WTC11 (cell line): ENCODE results near the gene CADM3. TPM values are rescaled to one million over a fixed set of nuclear protein-coding genes. Genes with fewer than 3 reads are reported as not detected.

Experiments
- ATAC-seq: fragments of 200-7000 bp; cut with Tn5 transposase; 2 replicates; pipeline ENCODE4 v1.10.0; 2021; ENCODE audit warnings: mild to moderate bottlenecking, moderate library complexity
- CTCF ChIA-PET: fragments of 300-600 bp; sonication (Branson Sonifier 250); formaldehyde crosslinking; loops from one replicate; lab custom pipeline; 2021; ENCODE audit warnings: antibody characterized with exemption; lab: Charles Lee
- POLR2A ChIA-PET: fragments of 350-600 bp; sonication (Branson Sonifier 250); formaldehyde crosslinking; loops from one replicate; lab custom pipeline; 2021; ENCODE audit warnings: antibody characterized with exemption; lab: Charles Lee
- DNase-seq: peaks from one replicate; pipeline ENCODE4 v3.0.0; 2021; ENCODE audit warnings: low spot score
- H3K27ac Mint-ChIP-seq: 2 replicates; pipeline ENCODE4 v1.8.0; 2021; ENCODE audit warnings: mixed read lengths
- H3K27me3 Mint-ChIP-seq: 2 replicates; pipeline ENCODE4 v1.8.0; 2021; ENCODE audit warnings: low read depth, mild to moderate bottlenecking, moderate library complexity, mixed read lengths
- H3K36me3 Mint-ChIP-seq: 2 replicates; pipeline ENCODE4 v1.8.0; 2021; ENCODE audit warnings: mixed read lengths
- H3K4me1 Mint-ChIP-seq: 2 replicates; pipeline ENCODE4 v1.8.0; 2022; ENCODE audit warnings: mixed read lengths
- H3K4me3 Mint-ChIP-seq: 2 replicates; pipeline ENCODE4 v1.8.0; 2021; ENCODE audit warnings: mild to moderate bottlenecking, moderate library complexity, mixed read lengths
- H3K9me3 Mint-ChIP-seq: 2 replicates; pipeline ENCODE4 v1.8.0; 2021; ENCODE audit warnings: mixed read lengths
- AR ChIP-seq: fragments of 250-450 bp; sonication (Bioruptor Pico); IDR thresholded peaks from 2 replicates; pipeline ENCODE4 v1.9.0; 2021; ENCODE audit warnings: mild to moderate bottlenecking
- ATF3 ChIP-seq: sonication (generic); formaldehyde crosslinking; conservative IDR thresholded peaks from 2 replicates; pipeline ENCODE4 v1.8.1; 2022; ENCODE audit warnings: mild to moderate bottlenecking, missing genetic modification reagents
- CREM ChIP-seq: sonication (generic); formaldehyde crosslinking; IDR thresholded peaks from 2 replicates; pipeline ENCODE4 v1.8.1; 2022; ENCODE audit warnings: mild to moderate bottlenecking, missing genetic modification reagents, moderate library complexity
- ELF4 ChIP-seq: sonication (generic); formaldehyde crosslinking; IDR thresholded peaks from 2 replicates; pipeline ENCODE4 v1.8.1; 2022; ENCODE audit warnings: low read depth, mild to moderate bottlenecking, moderate library complexity, missing genetic modification reagents
- ESRRA ChIP-seq: sonication (generic); formaldehyde crosslinking; IDR thresholded peaks from 2 replicates; pipeline ENCODE4 v1.8.1; 2022; ENCODE audit warnings: mild to moderate bottlenecking, missing genetic modification reagents, borderline replicate concordance
- FOXP1 ChIP-seq: sonication (generic); formaldehyde crosslinking; IDR thresholded peaks from 2 replicates; pipeline ENCODE4 v1.8.0; 2022; ENCODE audit warnings: missing genetic modification reagents, mild to moderate bottlenecking, moderate library complexity, borderline replicate concordance
- GRHL2 ChIP-seq: fragments of 250-450 bp; sonication (Bioruptor Pico); IDR thresholded peaks from 2 replicates; pipeline ENCODE4 v1.8.0; 2022; ENCODE audit warnings: mild to moderate bottlenecking, moderate library complexity; ENCODE audit not compliant: insufficient replicate concordance, severe bottlenecking
- OVOL2 ChIP-seq: fragments of 250-450 bp; sonication (Bioruptor Pico); IDR thresholded peaks from 2 replicates; pipeline ENCODE4 v1.9.0; 2021; ENCODE audit warnings: mild to moderate bottlenecking, borderline replicate concordance
- SOX15 ChIP-seq: fragments of 250-450 bp; sonication (Bioruptor Pico); IDR thresholded peaks from 2 replicates; pipeline ENCODE4 v1.9.0; 2021; ENCODE audit warnings: mild to moderate bottlenecking
- ZBTB21 ChIP-seq: sonication (generic); formaldehyde crosslinking; IDR thresholded peaks from 2 replicates; pipeline ENCODE4 v1.8.1; 2023; ENCODE audit warnings: mild to moderate bottlenecking, missing genetic modification reagents, borderline replicate concordance
- ZNF121 ChIP-seq: sonication (generic); formaldehyde crosslinking; IDR thresholded peaks from 2 replicates; pipeline ENCODE4 v1.8.0; 2023; ENCODE audit warnings: missing genetic modification reagents
- ZNF219 ChIP-seq: sonication (generic); formaldehyde crosslinking; IDR thresholded peaks from 2 replicates; pipeline ENCODE4 v1.8.0; 2023; ENCODE audit warnings: missing genetic modification reagents, mild to moderate bottlenecking, borderline replicate concordance
- ZNF263 ChIP-seq: sonication (generic); formaldehyde crosslinking; IDR thresholded peaks from 2 replicates; pipeline ENCODE4 v1.8.1; 2022; ENCODE audit warnings: low read depth, mild to moderate bottlenecking, moderate library complexity, missing genetic modification reagents
- ZNF416 ChIP-seq: fragments of 250-450 bp; sonication (Bioruptor Pico); IDR thresholded peaks from 2 replicates; pipeline ENCODE4 v1.9.0; 2021; ENCODE audit warnings: mild to moderate bottlenecking, inconsistent platforms
- ZNF512 ChIP-seq: sonication (generic); formaldehyde crosslinking; IDR thresholded peaks from 2 replicates; pipeline ENCODE4 v1.8.1; 2022; ENCODE audit warnings: missing genetic modification reagents, borderline replicate concordance
- total RNA-seq: library from RNA; stranded (reverse); gene quantifications from 3 replicates; pipeline ENCODE4 v1.2.3, GENCODE V29; 2021
- TF ChIP-seq, protein P1 (sequence below): sonication (generic); formaldehyde crosslinking; IDR thresholded peaks from 2 replicates; pipeline ENCODE4 v1.8.0; 2023; ENCODE audit warnings: missing genetic modification reagents, mild to moderate bottlenecking, borderline replicate concordance
- TF ChIP-seq, protein P2 (sequence below): sonication (generic); formaldehyde crosslinking; IDR thresholded peaks from 2 replicates; pipeline ENCODE4 v1.8.0; 2022; ENCODE audit warnings: mild to moderate bottlenecking, missing genetic modification reagents

The CADM3 gene
- total RNA-seq, 1 experiment from 2014 or later = 5.1 TPM

DNA sequence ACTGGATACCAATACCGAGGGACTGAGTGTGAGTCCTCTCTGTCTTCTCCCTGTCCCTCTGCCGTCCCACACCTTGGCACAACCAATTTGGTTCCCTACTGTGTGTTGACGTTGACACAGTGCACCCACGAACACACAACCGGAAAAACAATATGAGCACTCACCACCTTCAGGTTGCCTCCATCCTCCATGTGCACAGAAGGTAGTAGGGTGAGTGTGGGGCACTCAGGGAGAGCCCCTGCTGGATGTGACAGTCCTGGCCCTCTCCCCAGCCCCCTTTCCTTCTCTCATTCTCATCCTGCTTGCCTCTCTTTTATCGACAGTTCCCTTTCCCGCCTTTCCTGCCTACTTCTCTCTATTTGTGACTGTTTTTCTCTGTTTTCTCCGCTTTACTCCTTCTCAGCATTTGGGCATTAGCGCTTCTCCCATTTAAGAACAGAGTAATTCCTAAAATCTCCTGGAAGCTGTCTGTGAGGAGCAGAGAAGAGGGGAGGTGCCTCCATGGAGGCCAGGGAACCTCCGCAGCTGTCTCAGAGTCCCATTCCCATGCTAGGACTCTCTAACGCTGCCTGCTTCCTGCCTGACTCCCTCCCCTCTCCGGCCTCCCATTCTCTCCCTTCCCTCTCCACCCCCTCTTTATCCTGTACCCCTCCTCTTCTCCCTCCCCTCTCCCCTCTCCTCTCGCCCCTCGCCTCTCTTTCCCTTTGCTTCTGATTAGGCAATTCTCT, 16.4 kb downstream of the CADM3 start:
- no peak for TF ChIP-seq GRHL2
- TF ChIP-seq, protein P1, sequence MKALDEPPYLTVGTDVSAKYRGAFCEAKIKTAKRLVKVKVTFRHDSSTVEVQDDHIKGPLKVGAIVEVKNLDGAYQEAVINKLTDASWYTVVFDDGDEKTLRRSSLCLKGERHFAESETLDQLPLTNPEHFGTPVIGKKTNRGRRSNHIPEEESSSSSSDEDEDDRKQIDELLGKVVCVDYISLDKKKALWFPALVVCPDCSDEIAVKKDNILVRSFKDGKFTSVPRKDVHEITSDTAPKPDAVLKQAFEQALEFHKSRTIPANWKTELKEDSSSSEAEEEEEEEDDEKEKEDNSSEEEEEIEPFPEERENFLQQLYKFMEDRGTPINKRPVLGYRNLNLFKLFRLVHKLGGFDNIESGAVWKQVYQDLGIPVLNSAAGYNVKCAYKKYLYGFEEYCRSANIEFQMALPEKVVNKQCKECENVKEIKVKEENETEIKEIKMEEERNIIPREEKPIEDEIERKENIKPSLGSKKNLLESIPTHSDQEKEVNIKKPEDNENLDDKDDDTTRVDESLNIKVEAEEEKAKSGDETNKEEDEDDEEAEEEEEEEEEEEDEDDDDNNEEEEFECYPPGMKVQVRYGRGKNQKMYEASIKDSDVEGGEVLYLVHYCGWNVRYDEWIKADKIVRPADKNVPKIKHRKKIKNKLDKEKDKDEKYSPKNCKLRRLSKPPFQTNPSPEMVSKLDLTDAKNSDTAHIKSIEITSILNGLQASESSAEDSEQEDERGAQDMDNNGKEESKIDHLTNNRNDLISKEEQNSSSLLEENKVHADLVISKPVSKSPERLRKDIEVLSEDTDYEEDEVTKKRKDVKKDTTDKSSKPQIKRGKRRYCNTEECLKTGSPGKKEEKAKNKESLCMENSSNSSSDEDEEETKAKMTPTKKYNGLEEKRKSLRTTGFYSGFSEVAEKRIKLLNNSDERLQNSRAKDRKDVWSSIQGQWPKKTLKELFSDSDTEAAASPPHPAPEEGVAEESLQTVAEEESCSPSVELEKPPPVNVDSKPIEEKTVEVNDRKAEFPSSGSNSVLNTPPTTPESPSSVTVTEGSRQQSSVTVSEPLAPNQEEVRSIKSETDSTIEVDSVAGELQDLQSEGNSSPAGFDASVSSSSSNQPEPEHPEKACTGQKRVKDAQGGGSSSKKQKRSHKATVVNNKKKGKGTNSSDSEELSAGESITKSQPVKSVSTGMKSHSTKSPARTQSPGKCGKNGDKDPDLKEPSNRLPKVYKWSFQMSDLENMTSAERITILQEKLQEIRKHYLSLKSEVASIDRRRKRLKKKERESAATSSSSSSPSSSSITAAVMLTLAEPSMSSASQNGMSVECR (CRISPR knock-in tag) = 0 out of 2 replicates have a peak, but pooled peaks have one; percentile 34
- H3K9me3 Mint-ChIP-seq = no peaks in the 10 kb centered on the region
- H3K4me3 Mint-ChIP-seq = peak overlapping the region; percentile 83
- CTCF ChIA-PET = interaction anchor here (0.7 to 3.1 kb wide), 15 partner anchors 9 to 820 kb away, joined by 3 to 59 read pairs (median 4); partner anchors contain the start of genes ACKR1 and CADM3
- POLR2A ChIA-PET = interaction anchor here (0.7 to 1.5 kb wide), 6 partner anchors 11 to 23 kb away, joined by 3 to 6 read pairs (median 4); partner anchors contain the start of gene CADM3
- peaks cover 43% of the 10 kb centered on the region for H3K4me1 Mint-ChIP-seq
- peaks cover 3% of the 10 kb centered on the region for H3K27me3 Mint-ChIP-seq
- H3K27ac Mint-ChIP-seq = peak overlapping the region; percentile 85
- no peaks in the 10 kb centered on the region for H3K36me3 Mint-ChIP-seq
- DNase-seq (no peak), ATAC-seq (peak; percentile 64)

GRCh38 chr1:159188375-159188788, 17.0 kb downstream of the CADM3 start:
- Mint-ChIP-seq H3K4me3 (peak overlapping the region; percentile 83), H3K9me3 (no peaks in the 10 kb centered on the region), H3K27me3 (peaks cover 3% of the 10 kb centered on the region), H3K27ac (peak overlapping the region; percentile 85), H3K4me1 (peaks cover 43% of the 10 kb centered on the region), H3K36me3 (no peaks in the 10 kb centered on the region)
- peak; percentile 89 for DNase-seq
- ChIA-PET POLR2A (interaction anchor here (0.7 to 1.5 kb wide), 6 partner anchors 11 to 23 kb away, joined by 3 to 6 read pairs (median 4); partner anchors contain the start of gene CADM3), CTCF (interaction anchor here (0.7 to 3.1 kb wide), 15 partner anchors 9 to 819 kb away, joined by 3 to 59 read pairs (median 4); partner anchors contain the start of genes ACKR1 and CADM3)
- ATAC-seq = peak; percentile 97
- TF ChIP-seq ELF4 (CRISPR knock-in tag) = no peak
- no peak for TF ChIP-seq ZNF416 (CRISPR knock-in tag)
- no peak for TF ChIP-seq ATF3 (CRISPR knock-in tag)
- no peak for TF ChIP-seq SOX15 (CRISPR knock-in tag)
- TF ChIP-seq, protein P2, sequence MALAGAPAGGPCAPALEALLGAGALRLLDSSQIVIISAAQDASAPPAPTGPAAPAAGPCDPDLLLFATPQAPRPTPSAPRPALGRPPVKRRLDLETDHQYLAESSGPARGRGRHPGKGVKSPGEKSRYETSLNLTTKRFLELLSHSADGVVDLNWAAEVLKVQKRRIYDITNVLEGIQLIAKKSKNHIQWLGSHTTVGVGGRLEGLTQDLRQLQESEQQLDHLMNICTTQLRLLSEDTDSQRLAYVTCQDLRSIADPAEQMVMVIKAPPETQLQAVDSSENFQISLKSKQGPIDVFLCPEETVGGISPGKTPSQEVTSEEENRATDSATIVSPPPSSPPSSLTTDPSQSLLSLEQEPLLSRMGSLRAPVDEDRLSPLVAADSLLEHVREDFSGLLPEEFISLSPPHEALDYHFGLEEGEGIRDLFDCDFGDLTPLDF = no peak
- no peak for TF ChIP-seq ZNF121
- TF ChIP-seq ZNF512 (CRISPR knock-in tag) = no peak
- TF ChIP-seq AR = no peak
- 0 out of 2 replicates have a peak, but pooled peaks have one; percentile 50 for TF ChIP-seq CREM (CRISPR knock-in tag)
- no peak for TF ChIP-seq ESRRA (CRISPR knock-in tag)
- no peak for TF ChIP-seq OVOL2 (CRISPR knock-in tag)
- TF ChIP-seq ZNF219 (CRISPR knock-in tag) = no peak
- 0 out of 2 replicates have a peak, but pooled peaks have one; percentile 16 for TF ChIP-seq ZBTB21 (CRISPR knock-in tag)
- TF ChIP-seq, protein P1 (CRISPR knock-in tag) = no peak
- no peak for TF ChIP-seq ZNF263 (CRISPR knock-in tag)
- TF ChIP-seq FOXP1 (CRISPR knock-in tag) = no peak
